ENCODE results near the gene PDCD1LG2. TPM values are rescaled to one million over a fixed set of nuclear protein-coding genes. Genes with fewer than 3 reads are reported as not detected.

The PDCD1LG2 gene
- total RNA-seq, 4 donors from 2014 or later = 0.44 to 3.1 (median 1.9) TPM

DNA sequence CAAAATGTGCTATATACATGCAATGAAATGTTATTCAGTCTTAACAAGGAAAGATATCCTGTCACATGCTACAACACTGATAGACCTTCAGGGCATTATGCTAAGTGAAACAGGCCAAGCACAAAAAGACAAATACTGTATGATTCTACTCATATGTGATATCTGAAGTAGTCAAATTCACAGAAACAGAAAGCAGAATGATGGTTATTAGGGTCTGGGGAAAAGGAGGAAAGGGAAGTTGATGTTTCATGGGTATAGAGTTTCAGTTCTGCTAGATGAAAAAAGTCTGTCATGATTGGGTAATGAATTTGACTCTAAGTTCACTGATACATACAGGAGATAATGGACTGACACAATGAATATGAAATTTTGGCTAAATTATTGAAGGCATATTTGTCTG, 107.4 kb downstream of the PDCD1LG2 start:
- Histone ChIP-seq H3K27me3 (no peaks in the 10 kb centered on the region), H3K27ac (no peak overlapping the region), H3K36me3 (no peaks in the 10 kb centered on the region), H3K4me3 (no peak overlapping the region), H3K9me3 (no peaks in the 10 kb centered on the region), H3K4me1 (peaks cover 0 to 21% (median 6%) of the 10 kb centered on the region in 4 donors)
- no peak for DNase-seq (ENCODE audit: low spot score in 2 of 2)
- TF ChIP-seq POLR2A (IDR thresholded peaks at IDR 0.05) (no peak), EP300 (IDR thresholded peaks at IDR 0.05) (no peak)
- TF ChIP-seq, protein P1, sequence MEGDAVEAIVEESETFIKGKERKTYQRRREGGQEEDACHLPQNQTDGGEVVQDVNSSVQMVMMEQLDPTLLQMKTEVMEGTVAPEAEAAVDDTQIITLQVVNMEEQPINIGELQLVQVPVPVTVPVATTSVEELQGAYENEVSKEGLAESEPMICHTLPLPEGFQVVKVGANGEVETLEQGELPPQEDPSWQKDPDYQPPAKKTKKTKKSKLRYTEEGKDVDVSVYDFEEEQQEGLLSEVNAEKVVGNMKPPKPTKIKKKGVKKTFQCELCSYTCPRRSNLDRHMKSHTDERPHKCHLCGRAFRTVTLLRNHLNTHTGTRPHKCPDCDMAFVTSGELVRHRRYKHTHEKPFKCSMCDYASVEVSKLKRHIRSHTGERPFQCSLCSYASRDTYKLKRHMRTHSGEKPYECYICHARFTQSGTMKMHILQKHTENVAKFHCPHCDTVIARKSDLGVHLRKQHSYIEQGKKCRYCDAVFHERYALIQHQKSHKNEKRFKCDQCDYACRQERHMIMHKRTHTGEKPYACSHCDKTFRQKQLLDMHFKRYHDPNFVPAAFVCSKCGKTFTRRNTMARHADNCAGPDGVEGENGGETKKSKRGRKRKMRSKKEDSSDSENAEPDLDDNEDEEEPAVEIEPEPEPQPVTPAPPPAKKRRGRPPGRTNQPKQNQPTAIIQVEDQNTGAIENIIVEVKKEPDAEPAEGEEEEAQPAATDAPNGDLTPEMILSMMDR (IDR thresholded peaks at IDR 0.05) = no peak

GRCh38 chr9:5620494-5620893, 110.2 kb downstream of the PDCD1LG2 start:
- H3K27ac ChIP-seq = no peak overlapping the region
- WGBS, 2 donors = 96% methylated on average over 2 of the region's 2 CpGs

More at GRCh38 chr9:5620494-5620893, 110.2 kb downstream of the PDCD1LG2 start:
- no peak for DNase-seq (ENCODE audit: low spot score in 2 of 2)
- peaks cover 0 to 37% (median 8%) of the 10 kb centered on the region in 4 donors for H3K4me1 ChIP-seq
- H3K9me3 ChIP-seq = no peaks in the 10 kb centered on the region
- TF ChIP-seq POLR2A (IDR thresholded peaks at IDR 0.05) (no peak), EP300 (IDR thresholded peaks at IDR 0.05) (no peak)
- TF ChIP-seq, protein P1 (IDR thresholded peaks at IDR 0.05) = no peak
- H3K4me3 ChIP-seq = no peak overlapping the region
- no peaks in the 10 kb centered on the region for H3K27me3 ChIP-seq
- no peaks in the 10 kb centered on the region for H3K36me3 ChIP-seq

Other genes with a start within 250 kb of the PDCD1LG2 start
- not detected for gene RLN2, start 205.8 kb upstream of the PDCD1LG2 start, total RNA-seq
- not detected for gene RLN1, start 170.7 kb upstream of the PDCD1LG2 start, total RNA-seq
- 10 to 100 TPM in 1 of 4 donors, 1 to 10 TPM in 3; 8.4 to 12.0 (median 9.3) TPM for gene PLGRKT, start 72.6 kb upstream of the PDCD1LG2 start, total RNA-seq
- gene CD274, start 60.0 kb upstream of the PDCD1LG2 start, total RNA-seq = 1 to 10 TPM; 2.1 to 4.2 (median 2.5) TPM
- 10 to 100 TPM; 41.0 to 45.9 (median 43.4) TPM for gene RIC1, start 118.6 kb downstream of the PDCD1LG2 start, total RNA-seq